ENCODE results near the gene RAPGEF5.

RAPGEF5 gene

GRCh38 chr7:22144950-22145349, 212.0 kb downstream of the RAPGEF5 start:
- no peak for DNase-seq

- DNase-seq: no peak
Measured at GRCh38 chr7:22143491-22143890, 213.5 kb downstream of the RAPGEF5 start.

GRCh38 chr7:22142572-22142971, 214.4 kb downstream of the RAPGEF5 start:
- no peak for DNase-seq

- no peak for DNase-seq
Measured at GRCh38 chr7:22141355-22141754, 215.6 kb downstream of the RAPGEF5 start.

- no peak for DNase-seq
Measured at GRCh38 chr7:22140578-22140977, 216.4 kb downstream of the RAPGEF5 start.

- DNase-seq: no peak
Measured at GRCh38 chr7:22138886-22139285, 218.1 kb downstream of the RAPGEF5 start.

- DNase-seq: no peak
Measured at GRCh38 chr7:22138106-22138505, 218.8 kb downstream of the RAPGEF5 start.

- no peak for DNase-seq
Measured at GRCh38 chr7:22137466-22137865, 219.5 kb downstream of the RAPGEF5 start.

- DNase-seq: no peak
Measured at GRCh38 chr7:22137026-22137425, 219.9 kb downstream of the RAPGEF5 start.

GRCh38 chr7:22129819-22130580, 227.0 kb downstream of the RAPGEF5 start:
- no peak for DNase-seq

- DNase-seq: no peak
Measured at GRCh38 chr7:22129166-22129565, 227.8 kb downstream of the RAPGEF5 start.

GRCh38 chr7:22128528-22128920, 228.4 kb downstream of the RAPGEF5 start:
- DNase-seq: no peak

- DNase-seq: no peak
Measured at GRCh38 chr7:22127835-22128527, 229.0 kb downstream of the RAPGEF5 start.

GRCh38 chr7:22125436-22125835, 231.5 kb downstream of the RAPGEF5 start:
- no peak for DNase-seq

GRCh38 chr7:22124941-22125340, 232.0 kb downstream of the RAPGEF5 start:
- no peak for DNase-seq

GRCh38 chr7:22123139-22123538, 233.8 kb downstream of the RAPGEF5 start:
- no peak for DNase-seq

GRCh38 chr7:22121702-22122474, 235.1 kb downstream of the RAPGEF5 start:
- no peak for DNase-seq

- DNase-seq: no peak
Measured at GRCh38 chr7:22120391-22121053, 236.4 kb downstream of the RAPGEF5 start.

GRCh38 chr7:22117222-22117621, 239.7 kb downstream of the RAPGEF5 start:
- no peak for DNase-seq

GRCh38 chr7:22116451-22117030, 240.4 kb downstream of the RAPGEF5 start:
- DNase-seq: no peak

GRCh38 chr7:22115689-22116088, 241.3 kb downstream of the RAPGEF5 start:
- DNase-seq: no peak

- DNase-seq: no peak
Measured at GRCh38 chr7:22114440-22114981, 242.4 kb downstream of the RAPGEF5 start.
